ENCODE measurements around the gene SPINT4.
"Not testable (repeated sequence)": the region's sequence is repeated elsewhere in the genome, so short reads cannot be mapped to it uniquely, and the experiment has no call there.

GRCh38 chr20:45759921-45760320 is 37.8 kb downstream of the SPINT4 start:
- not testable (repeated sequence) for TF ChIP-seq CTCF (conservative IDR thresholded peaks at IDR 0.05 in 1 of 2, IDR thresholded peaks at IDR 0.05 in 1 of 2; ENCODE audit: extremely low read depth in 1 of 2, insufficient read depth in 1 of 2, low read depth in 1 of 2, low read length in 2 of 2); EZH2 (IDR thresholded peaks at IDR 0.05; ENCODE audit: borderline replicate concordance, low read length)
